Esophagus muscularis mucosa (tissue), 3 donors: ENCODE results near the gene DHPS.

ENCODE experiments used
- CTCF ChIP-seq, 3 experiments: fragments of 200-600 bp in 2 of 3; fragments of 450-650 bp in 1 of 3; sonication (generic) in 2 of 3; IDR thresholded peaks; one replicate each; pipeline ENCODE4 v1.5.1; 2017 to 2019; ENCODE audit warnings: antibody characterized with exemption in 3 of 3, mild to moderate bottlenecking in 2 of 3, moderate library complexity in 1 of 3
- POLR2AphosphoS5 ChIP-seq, 2 donors: sonication (generic); formaldehyde crosslinking; IDR thresholded peaks; one replicate each; pipeline ENCODE4 v1.6.1; 2017; ENCODE audit warnings: antibody characterized with exemption in 2 of 2

- TF ChIP-seq CTCF (IDR thresholded peaks at IDR 0.05) = no peak
- TF ChIP-seq POLR2AphosphoS5 (IDR thresholded peaks at IDR 0.05) = no peak
These were observed 40.2 kb upstream of the DHPS start for GRCh38 chr19:12721656-12722565.
